Panc1 (cell line): Measurements from ENCODE around the gene PTP4A2. TPM values are rescaled to one million over a fixed set of nuclear protein-coding genes. Genes with fewer than 3 reads are reported as not detected.
"Not testable (repeated sequence)": the region's sequence is repeated elsewhere in the genome, so short reads cannot be mapped to it uniquely, and the experiment has no call there.

Experiments
- ATAC-seq: fragments of 200-7000 bp; cut with Tn5 transposase; 2 replicates; pipeline ENCODE4 v1.9.1; 2020; ENCODE audit warnings: mild to moderate bottlenecking, moderate library complexity
- BruUV-seq: library from RNA; stranded (reverse); fragments of 400-500 nt; replicated peaks from 2 replicates; lab custom pipeline; 2021; lab: Mats Ljungman, UMichigan
- CTCF ChIA-PET: fragments of 300-600 bp; sonication (Branson Sonifier 250); formaldehyde crosslinking; loops from one replicate; lab custom pipeline; 2022; ENCODE audit warnings: antibody characterized with exemption; lab: Charles Lee
- POLR2A ChIA-PET: fragments of 300-600 bp; sonication (Branson Sonifier 250); formaldehyde crosslinking; loops from one replicate; lab custom pipeline; 2022; ENCODE audit warnings: antibody characterized with exemption; lab: Charles Lee
- DNase-seq: peaks from one replicate; pipeline ENCODE4 v3.0.0-alpha.2; 2010; ENCODE audit warnings: low read depth, low spot score
- H3K27ac ChIP-seq: 2 replicates; pipeline ENCODE4 v1.5.1; 2011; ENCODE audit warnings: mild to moderate bottlenecking, low read length, inconsistent platforms
- H3K27me3 ChIP-seq: fragments of 200-500 bp; sonication (Bioruptor generic); 2 replicates; pipeline ENCODE4 v1.6.0; 2014; ENCODE audit warnings: low read length, inconsistent platforms; ENCODE audit not compliant: control insufficient read depth, insufficient read depth
- H3K36me3 ChIP-seq: fragments of 200-500 bp; sonication (Bioruptor generic); 2 replicates; pipeline ENCODE4 v1.5.1; 2014; ENCODE audit warnings: inconsistent platforms, mild to moderate bottlenecking, low read length, moderate library complexity; ENCODE audit not compliant: control insufficient read depth, insufficient read depth
- H3K4me1 ChIP-seq: 2 replicates; pipeline ENCODE4 v1.5.1; 2011; ENCODE audit warnings: inconsistent platforms, mild to moderate bottlenecking, low read length, moderate library complexity; ENCODE audit not compliant: control insufficient read depth, insufficient read depth
- H3K4me3 ChIP-seq, 2 experiments: 2 replicates each; pipeline ENCODE4 v1.5.1; 2011 to 2012; ENCODE audit warnings: low read depth in 2 of 2, low read length in 2 of 2, mild to moderate bottlenecking in 2 of 2, inconsistent platforms in 1 of 2, moderate library complexity in 1 of 2
- H3K9me3 ChIP-seq: fragments of 200-500 bp; sonication (Bioruptor generic); 2 replicates; pipeline ENCODE4 v1.5.1; 2014; ENCODE audit warnings: low read depth, mild to moderate bottlenecking, inconsistent platforms, low read length, moderate library complexity; ENCODE audit not compliant: control insufficient read depth, insufficient read depth
- POLR2AphosphoS5 ChIP-seq: IDR thresholded peaks from 2 replicates; pipeline ENCODE4 v1.6.1; 2012; ENCODE audit warnings: mild to moderate bottlenecking, low read depth, low read length, moderate library complexity
- SIN3A ChIP-seq: IDR thresholded peaks from 2 replicates; pipeline ENCODE4 v1.6.1; 2012; ENCODE audit warnings: low read depth, mild to moderate bottlenecking, low read length, moderate library complexity, borderline replicate concordance; ENCODE audit not compliant: insufficient read depth
- TCF7L2 ChIP-seq: IDR thresholded peaks from 2 replicates; pipeline ENCODE4 v1.6.1; 2011; ENCODE audit warnings: mild to moderate bottlenecking, low read depth, low read length, inconsistent platforms
- in situ Hi-C: cut with HindIII; loops from 2 replicates; pipeline ENCODE4 v1.10.0; 2016; ENCODE audit warnings: low sequenced_read_pairs, low pct_unique_long_range_greater_than_20kb
- intact Hi-C: fragments of 100-400 bp; cut with micrococcal nuclease; formaldehyde crosslinking; loops from one replicate; pipeline ENCODE4 v1.10.0; 2022; ENCODE audit not compliant: unreplicated experiment
- total RNA-seq: library from RNA; stranded (reverse); gene quantifications from one replicate; pipeline ENCODE4 v1.2.1, GENCODE V29; 2021; ENCODE audit not compliant: unreplicated experiment
- TF ChIP-seq, protein P1 (sequence below): fragments of 450-650 bp; IDR thresholded peaks from 2 replicates; pipeline ENCODE4 v1.5.1; 2017; ENCODE audit warnings: mild to moderate bottlenecking
- TF ChIP-seq, protein P2 (sequence below), 2 experiments: IDR thresholded peaks; 2 replicates each; pipeline ENCODE4 v1.6.1; 2011 to 2012; ENCODE audit warnings: low read depth in 2 of 2, control low read depth in 1 of 2, low read length in 1 of 2, mild to moderate bottlenecking in 1 of 2, moderate library complexity in 1 of 2; ENCODE audit not compliant: insufficient read depth in 1 of 2

The PTP4A2 gene
- total RNA-seq, 1 experiment from 2014 or later, result 559 TPM

DNA sequence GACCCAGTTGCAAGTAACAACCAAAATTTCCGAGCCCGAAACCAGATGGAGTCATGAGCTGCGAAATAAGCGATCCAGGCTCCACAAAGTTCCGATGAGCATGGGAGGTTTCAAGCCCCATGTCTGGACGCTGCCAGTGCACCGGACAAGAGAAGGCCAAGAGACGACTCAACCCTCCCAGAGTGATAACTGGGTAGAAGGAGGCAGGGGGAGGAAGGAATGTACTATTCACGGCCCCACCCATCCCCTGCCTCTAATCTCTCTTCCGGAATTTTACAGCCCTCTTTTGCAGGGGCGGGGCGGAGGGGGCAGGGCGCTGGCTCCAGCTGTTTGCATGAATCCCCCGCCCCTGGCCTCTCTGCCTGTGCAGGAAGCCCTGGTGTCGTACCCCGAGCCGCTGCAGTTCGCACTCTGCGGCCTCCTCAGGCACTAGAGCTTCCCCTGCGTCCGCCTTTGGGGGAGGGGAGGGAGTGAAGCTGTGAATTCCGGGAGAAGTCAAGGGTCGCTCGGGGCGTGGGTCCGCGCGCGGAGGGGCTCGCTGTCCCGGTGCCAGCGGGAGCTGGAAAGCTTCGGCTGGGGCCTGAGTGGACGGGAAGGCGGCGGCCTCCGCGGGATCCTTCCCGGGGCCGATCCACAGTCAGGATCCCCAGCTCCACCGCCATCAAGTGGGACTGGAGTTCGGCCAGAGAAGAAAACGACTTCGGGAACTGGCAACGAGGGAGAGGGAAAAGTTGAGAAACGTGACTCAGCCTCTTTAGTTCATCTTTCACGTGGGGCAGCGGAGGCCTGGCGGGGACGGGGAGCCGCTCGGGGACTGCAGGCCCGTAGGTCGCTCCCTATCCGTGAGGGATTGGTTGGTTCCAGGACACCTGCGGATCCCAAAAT is 6.3 kb upstream of the PTP4A2 start:
- H3K36me3 ChIP-seq, result no peaks in the 10 kb centered on the region
- ATAC-seq (peak; percentile 90), DNase-seq (no peak)
- in situ Hi-C loops (no loop called here), intact Hi-C loops (no loop called here)
- TF ChIP-seq POLR2AphosphoS5 (peak; percentile 88), TCF7L2 (peak; percentile 43; the same call in 1 of the 2 replicates), SIN3A (0 out of 2 replicates have a peak, but pooled peaks have one; percentile 72)
- TF ChIP-seq, protein P1, sequence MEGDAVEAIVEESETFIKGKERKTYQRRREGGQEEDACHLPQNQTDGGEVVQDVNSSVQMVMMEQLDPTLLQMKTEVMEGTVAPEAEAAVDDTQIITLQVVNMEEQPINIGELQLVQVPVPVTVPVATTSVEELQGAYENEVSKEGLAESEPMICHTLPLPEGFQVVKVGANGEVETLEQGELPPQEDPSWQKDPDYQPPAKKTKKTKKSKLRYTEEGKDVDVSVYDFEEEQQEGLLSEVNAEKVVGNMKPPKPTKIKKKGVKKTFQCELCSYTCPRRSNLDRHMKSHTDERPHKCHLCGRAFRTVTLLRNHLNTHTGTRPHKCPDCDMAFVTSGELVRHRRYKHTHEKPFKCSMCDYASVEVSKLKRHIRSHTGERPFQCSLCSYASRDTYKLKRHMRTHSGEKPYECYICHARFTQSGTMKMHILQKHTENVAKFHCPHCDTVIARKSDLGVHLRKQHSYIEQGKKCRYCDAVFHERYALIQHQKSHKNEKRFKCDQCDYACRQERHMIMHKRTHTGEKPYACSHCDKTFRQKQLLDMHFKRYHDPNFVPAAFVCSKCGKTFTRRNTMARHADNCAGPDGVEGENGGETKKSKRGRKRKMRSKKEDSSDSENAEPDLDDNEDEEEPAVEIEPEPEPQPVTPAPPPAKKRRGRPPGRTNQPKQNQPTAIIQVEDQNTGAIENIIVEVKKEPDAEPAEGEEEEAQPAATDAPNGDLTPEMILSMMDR, result no peak
- TF ChIP-seq, protein P2, sequence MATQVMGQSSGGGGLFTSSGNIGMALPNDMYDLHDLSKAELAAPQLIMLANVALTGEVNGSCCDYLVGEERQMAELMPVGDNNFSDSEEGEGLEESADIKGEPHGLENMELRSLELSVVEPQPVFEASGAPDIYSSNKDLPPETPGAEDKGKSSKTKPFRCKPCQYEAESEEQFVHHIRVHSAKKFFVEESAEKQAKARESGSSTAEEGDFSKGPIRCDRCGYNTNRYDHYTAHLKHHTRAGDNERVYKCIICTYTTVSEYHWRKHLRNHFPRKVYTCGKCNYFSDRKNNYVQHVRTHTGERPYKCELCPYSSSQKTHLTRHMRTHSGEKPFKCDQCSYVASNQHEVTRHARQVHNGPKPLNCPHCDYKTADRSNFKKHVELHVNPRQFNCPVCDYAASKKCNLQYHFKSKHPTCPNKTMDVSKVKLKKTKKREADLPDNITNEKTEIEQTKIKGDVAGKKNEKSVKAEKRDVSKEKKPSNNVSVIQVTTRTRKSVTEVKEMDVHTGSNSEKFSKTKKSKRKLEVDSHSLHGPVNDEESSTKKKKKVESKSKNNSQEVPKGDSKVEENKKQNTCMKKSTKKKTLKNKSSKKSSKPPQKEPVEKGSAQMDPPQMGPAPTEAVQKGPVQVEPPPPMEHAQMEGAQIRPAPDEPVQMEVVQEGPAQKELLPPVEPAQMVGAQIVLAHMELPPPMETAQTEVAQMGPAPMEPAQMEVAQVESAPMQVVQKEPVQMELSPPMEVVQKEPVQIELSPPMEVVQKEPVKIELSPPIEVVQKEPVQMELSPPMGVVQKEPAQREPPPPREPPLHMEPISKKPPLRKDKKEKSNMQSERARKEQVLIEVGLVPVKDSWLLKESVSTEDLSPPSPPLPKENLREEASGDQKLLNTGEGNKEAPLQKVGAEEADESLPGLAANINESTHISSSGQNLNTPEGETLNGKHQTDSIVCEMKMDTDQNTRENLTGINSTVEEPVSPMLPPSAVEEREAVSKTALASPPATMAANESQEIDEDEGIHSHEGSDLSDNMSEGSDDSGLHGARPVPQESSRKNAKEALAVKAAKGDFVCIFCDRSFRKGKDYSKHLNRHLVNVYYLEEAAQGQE (IDR thresholded peaks at IDR 0.05; ENCODE audit: insufficient read depth in 1 of 2, low read depth in 2 of 2, low read length in 1 of 2), result no peak; a peak in 1 of 4 replicates
- H3K27me3 ChIP-seq, result no peaks in the 10 kb centered on the region
- H3K4me3 ChIP-seq, result peak overlapping the region; percentile 47 to 48
- H3K27ac ChIP-seq, result peak overlapping the region; percentile 100
- POLR2A ChIA-PET, result interaction anchor here (0.9 to 2.4 kb wide), 4 partner anchors 9 to 13 kb away, joined by 3 to 10 read pairs (median 5); no protein-coding TSS in a partner anchor
- peaks cover 41% of the 10 kb centered on the region for H3K4me1 ChIP-seq
- no peaks in the 10 kb centered on the region for H3K9me3 ChIP-seq
- TSS peak; percentile 94 for BruUV-seq
- CTCF ChIA-PET, result interaction anchor here (0.6 to 1.3 kb wide), 4 partner anchors 9 to 20 kb away, joined by 3 to 5 read pairs (median 3); no protein-coding TSS in a partner anchor

DNA sequence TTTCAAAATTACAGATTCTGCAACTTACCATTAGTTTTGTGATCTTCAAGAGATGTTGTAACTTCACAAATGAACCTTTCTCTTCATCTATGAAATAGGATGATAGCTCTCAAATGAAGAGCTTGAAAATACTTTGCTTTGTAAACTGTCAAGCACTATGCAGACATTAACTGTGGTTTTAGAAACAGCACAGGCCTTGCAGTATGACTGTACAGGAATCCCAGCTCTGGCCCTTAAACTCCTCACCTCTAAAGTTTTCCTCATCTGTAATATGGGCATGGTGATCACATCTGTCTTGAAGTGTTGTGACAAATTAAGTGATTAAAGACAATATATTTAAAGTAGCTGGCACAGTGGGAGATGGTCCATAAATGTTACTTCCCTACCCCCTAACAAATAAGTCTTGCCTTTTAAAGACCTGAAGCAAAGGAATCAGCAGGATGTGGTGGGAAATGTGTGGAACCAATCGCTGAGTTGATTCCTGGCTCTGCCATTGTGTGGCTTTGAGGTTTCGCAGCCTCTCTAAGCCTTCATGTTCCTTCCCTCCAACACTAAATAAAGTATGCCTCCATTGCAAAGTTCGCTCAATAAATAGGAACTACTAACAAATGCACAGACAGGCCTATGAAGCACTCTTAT is 5.5 kb upstream of the PTP4A2 start:
- intact Hi-C loops (no loop called here), in situ Hi-C loops (no loop called here)
- Histone ChIP-seq H3K27ac (peak overlapping the region; percentile 100), H3K27me3 (no peaks in the 10 kb centered on the region), H3K36me3 (no peaks in the 10 kb centered on the region), H3K4me1 (peaks cover 49% of the 10 kb centered on the region), H3K4me3 (peak overlapping the region; percentile 47 to 48), H3K9me3 (no peaks in the 10 kb centered on the region)
- ATAC-seq (no peak), DNase-seq (no peak)
- CTCF ChIA-PET, result interaction anchor here (1.3 kb wide), 1 partner anchor 20 kb away, joined by 5 read pairs; no protein-coding TSS in a partner anchor
- POLR2A ChIA-PET, result interaction anchor here (0.9 to 2.4 kb wide), 4 partner anchors 9 to 12 kb away, joined by 3 to 10 read pairs (median 5); no protein-coding TSS in a partner anchor
- TF ChIP-seq POLR2AphosphoS5, result no peak
- TSS peak; percentile 95 for BruUV-seq

DNA sequence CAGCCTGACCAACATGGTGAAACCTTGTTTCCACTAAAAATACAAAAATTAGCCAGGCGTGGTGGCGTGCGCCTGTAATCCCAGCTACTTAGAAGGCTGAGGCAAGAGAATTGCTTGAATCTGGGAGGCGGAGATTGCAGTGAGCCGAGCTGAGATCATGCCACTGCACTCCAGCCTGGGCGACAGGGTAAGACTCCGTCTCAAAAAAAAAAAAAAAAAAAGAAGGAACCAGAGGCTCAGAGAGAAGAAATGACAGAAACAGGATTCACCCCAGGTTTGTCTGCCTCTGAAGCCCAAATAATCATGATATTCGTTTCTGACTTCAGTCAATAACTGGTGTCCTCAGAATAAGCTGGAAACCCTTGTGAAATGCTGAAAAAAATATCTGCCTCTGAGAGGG is 3.9 kb upstream of the PTP4A2 start:
- H3K36me3 ChIP-seq, DNase-seq, ATAC-seq, H3K9me3 ChIP-seq, in situ Hi-C loops, H3K27me3 ChIP-seq, intact Hi-C loops, BruUV-seq: not testable (repeated sequence)
- CTCF ChIA-PET, result interaction anchor here (0.7 to 0.9 kb wide), 3 partner anchors 22 to 379 kb away, joined by 4 to 10 read pairs (median 4); no protein-coding TSS in a partner anchor
- POLR2A ChIA-PET, result interaction anchor here (0.7 kb wide), 1 partner anchor 259 kb away, joined by 3 read pairs; no protein-coding TSS in a partner anchor
- H3K4me1 ChIP-seq, result peaks cover 50% of the 10 kb centered on the region
- H3K4me3 ChIP-seq, result peak overlapping the region in 1 of 2 experiments; percentile 21; a peak in 1 of 4 replicates
- peak overlapping the region; percentile 100 for H3K27ac ChIP-seq
